CD4-positive, alpha-beta T cell treated with Interleukin-2 at 100 ng/mL for 4 hours (primary cell): Measurements from ENCODE around the gene FAM53B.
A peak's percentile ranks its signal among the peaks of the same experiment; 100 is the strongest.
"Not testable (repeated sequence)": the region's sequence is repeated elsewhere in the genome, so short reads cannot be mapped to it uniquely, and the experiment has no call there.

Source experiments
- DNase-seq: peaks from one replicate; pipeline ENCODE4 v3.0.0-alpha.2; 2020; ENCODE audit warnings: low spot score

FAM53B gene, protein sequence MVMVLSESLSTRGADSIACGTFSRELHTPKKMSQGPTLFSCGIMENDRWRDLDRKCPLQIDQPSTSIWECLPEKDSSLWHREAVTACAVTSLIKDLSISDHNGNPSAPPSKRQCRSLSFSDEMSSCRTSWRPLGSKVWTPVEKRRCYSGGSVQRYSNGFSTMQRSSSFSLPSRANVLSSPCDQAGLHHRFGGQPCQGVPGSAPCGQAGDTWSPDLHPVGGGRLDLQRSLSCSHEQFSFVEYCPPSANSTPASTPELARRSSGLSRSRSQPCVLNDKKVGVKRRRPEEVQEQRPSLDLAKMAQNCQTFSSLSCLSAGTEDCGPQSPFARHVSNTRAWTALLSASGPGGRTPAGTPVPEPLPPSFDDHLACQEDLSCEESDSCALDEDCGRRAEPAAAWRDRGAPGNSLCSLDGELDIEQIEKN

GRCh38 chr10:124744102-124745050 is at the start of gene FAM53B:
Gene FAM53B, minus strand, starts transcription at chr10:124744378. Its CDS starts 37,665 bp downstream, at chr10:124706713.
- DNase-seq = peak; percentile 78

DNA sequence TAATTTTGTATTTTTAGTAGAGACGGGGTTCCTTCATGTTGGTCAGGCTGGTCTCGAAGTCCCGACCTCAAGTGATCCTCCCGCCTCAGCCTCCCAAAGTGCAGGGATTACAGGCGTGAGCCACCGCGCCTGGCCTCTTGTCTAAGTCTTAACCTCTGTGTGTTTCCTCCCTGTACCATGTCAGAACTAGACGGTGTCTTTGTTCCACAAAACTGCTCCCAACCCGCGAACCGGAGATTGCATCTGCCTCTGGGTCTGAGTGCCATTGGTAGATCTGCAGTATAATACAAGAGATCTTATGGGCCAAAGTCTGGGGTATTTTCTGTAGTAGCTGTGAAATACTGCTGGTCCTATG is 48.8 kb upstream of the FAM53B start:
- DNase-seq = no peak

GRCh38 chr10:124791547-124792348 is 47.6 kb upstream of the FAM53B start, which contains the start of gene EEF1AKMT2:
Gene EEF1AKMT2, minus strand, starts transcription at chr10:124791887. Its CDS starts 54 bp downstream, at chr10:124791833.
- DNase-seq = peak; percentile 84

DNA sequence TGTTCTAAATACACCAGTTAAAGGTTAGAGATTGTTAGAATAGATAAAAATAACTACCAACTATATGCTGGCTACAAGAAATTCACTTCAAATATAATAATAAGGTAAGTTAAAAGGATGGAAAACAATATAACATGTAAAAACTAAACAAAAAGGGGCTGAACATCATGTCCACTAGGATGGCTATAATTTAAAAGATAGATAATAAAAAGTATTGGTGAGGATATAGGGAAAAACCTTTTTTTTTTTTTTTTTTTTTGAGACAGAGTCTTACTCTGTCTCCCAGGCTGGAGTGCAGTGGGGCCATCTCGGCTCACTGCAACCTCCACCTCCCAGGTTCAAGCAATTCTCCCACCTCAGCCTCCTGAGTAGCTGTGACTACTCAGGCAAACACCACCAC is 38.7 kb upstream of the FAM53B start:
- not testable (repeated sequence) for DNase-seq

DNA sequence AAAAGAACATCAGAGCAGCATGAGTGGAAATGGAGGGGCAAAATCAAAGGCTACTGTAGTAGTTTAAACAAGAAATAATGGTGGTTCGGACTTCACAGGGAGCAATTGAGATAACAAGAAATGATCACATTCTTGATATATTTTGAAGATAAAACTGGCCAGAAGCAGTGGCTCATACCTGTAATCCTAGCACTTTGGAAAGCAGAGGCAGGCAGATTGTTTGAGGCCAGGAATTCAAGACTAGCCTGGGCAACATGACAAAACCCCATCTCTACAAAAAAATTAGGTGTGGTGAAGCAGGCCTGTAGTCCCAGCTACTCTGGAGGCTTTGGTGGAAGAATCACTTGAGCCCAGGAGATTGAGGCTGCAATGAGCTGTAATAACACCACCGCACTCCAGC is 24.6 kb upstream of the FAM53B start:
- DNase-seq = no peak

- DNase-seq = no peak
Measured at GRCh38 chr10:124765256-124765655, 21.1 kb upstream of the FAM53B start.

GRCh38 chr10:124763267-124763666 is 19.1 kb upstream of the FAM53B start:
- DNase-seq = no peak

- DNase-seq = no peak
Measured at GRCh38 chr10:124762281-124762680, 18.1 kb upstream of the FAM53B start.

DNA sequence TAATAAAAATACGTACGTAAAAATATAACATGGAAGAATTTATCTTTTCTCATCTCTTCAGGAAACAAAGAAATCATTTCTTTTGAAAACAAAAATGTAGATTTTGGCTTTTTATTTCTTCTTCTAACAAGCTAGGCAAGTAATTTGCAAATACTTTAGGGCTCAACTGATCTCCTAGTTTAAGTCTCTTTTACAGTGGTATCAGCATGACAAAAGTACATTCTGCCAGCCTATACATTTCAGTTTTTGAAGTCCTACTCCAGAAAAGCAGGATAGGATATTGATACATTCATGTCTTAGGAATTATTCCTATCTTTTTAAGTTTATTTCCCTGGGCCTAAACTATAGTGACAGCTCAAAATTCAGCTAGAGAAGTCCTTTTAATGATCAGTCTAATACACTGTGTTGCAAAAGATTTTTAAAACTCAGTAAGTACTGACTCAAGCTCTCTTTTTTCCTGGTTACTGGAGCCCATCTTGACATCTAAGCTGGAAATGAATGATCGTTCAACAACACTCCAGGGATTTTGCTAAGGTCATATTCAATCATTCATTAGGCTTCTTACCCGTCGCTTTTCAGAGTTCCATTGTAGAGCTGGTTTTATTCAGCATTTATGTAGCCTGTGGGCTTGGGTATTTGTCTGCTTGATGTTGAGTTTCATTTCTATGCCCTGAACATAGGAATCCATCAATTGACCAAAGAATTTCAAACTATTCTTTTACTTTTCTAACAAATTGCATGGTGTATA is 12.2 kb upstream of the FAM53B start:
- DNase-seq = no peak

DNA sequence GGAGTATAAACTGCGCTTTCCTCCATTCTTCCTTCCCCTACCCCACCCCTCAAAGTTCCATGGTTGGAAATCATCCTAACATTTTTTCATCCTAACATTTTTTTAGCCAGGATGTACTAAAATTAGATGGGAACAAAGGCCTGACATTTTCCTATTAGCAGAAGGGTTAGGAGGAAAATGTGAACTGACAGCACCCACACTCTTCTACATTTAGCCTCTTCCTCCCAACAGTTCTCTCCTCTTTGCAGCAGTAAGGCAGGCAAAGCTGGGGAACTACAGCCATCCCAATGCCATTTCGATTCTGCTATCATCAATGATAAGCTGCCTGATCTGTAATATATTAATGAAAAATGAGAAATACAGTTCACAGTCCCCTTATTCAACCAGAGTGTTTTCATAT is 11.4 kb upstream of the FAM53B start:
- DNase-seq = no peak

DNA sequence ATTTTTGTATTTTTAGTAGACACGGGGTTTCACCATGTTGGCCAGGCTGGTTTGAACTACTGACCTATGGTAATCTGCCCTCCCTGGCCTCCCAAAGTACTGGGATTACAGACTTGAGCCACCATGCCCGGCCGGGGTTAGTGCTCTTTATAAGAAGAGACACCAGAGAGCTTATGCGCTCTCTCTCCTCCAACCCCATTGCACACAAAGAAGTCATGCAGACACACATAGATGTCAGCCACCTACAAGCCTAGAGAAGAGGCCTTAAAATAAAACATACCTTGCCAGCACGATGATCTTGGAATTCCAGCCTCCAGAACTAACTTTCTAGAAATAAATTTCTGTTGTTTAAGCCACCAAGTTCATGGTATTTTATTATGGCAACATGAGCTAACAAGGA is 10.0 kb upstream of the FAM53B start:
- no peak for DNase-seq

DNA sequence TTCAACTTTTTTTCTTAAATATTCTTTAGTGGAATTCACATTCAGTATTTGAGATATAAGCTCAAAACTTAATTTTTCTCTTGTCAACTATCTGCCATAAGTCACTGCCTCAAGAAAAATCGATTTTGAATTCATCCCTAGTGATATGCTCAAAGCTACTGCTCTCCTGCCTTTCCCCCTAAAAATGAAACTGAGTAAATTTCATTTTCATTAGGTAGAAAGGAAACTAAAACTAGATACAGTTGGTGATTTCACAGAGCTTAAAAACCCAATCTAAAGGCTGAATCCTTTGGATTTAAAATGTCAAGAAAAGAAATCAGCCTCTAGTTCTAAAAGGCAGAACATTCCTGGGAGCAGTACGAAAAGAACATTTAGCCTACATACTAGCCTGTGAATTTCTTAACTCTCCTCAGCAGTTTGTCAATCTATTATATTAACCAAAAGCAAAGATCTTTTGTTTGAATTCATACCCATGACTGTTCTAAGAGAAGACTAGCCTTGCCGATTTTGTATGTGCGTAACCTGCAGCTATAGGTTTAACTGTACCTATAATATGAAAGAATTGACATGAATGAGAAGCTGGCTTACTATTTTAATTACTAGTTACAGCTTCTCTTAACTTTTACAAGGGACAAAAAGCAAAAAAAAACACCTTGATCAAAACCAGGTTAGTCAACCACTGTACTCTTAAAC is 4.9 kb upstream of the FAM53B start:
- DNase-seq = no peak

DNA sequence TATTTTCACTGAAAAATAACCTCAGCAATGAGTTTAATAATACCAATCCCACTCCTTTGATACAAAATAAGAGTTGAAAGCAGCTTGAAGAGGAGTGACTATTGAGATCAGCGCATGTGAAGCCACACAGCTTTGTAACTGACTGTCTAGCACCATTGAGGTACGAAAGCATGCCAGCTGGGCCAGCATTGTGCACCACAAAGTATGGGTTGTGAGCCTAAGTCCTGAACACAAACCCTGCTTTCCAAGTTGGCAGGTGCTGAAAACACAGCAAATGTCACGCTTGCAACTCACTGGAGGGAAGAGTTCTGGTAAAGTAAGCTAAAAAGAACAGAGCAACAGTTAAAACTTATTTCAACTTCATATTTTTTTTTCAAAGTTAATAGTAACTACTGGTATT is 4.0 kb upstream of the FAM53B start:
- no peak for DNase-seq

- no peak for DNase-seq
Measured at GRCh38 chr10:124747745-124748144, 3.6 kb upstream of the FAM53B start.

DNA sequence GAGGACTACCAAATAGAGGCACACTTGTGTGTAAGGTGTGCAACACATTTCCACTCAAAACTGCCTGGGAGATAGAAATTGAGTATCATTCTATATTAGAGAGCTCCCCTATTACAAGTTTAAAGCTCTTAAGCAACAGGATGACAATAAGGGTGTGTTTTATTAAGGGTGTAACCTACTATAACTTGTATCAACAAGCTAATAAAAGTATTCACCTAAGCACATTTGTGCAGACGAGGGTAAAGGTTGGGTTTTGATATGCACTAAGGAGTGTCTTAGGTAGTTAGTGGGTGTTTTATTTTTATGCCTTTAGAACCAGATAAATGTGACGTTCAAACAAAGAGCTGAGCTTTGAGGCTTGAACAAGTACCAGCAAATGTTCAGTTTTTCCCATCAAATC is 2.8 kb upstream of the FAM53B start:
- DNase-seq = no peak

- not testable (repeated sequence) for DNase-seq
Measured at GRCh38 chr10:124746447-124746846, 2.3 kb upstream of the FAM53B start.

- peak; percentile 77 for DNase-seq
Measured at GRCh38 chr10:124745673-124746072, 1.5 kb upstream of the FAM53B start.

DNA sequence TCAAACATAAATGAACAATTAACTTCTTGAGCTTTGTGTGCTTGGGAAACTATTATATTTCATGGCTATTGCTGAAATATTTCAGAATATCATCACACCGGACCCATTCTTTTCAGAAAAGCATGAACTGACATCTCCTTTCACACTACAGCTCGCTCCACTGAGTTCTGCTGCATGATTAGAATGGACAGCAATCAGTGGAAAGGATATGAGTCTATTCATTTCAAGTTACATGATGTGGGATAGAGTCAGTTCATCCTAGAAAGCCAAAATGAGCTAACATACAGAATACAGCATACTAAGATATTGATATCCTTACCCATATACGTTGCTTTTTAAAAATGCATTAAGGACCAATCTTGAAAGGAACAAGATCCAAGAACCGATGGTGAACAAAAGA is 1.1 kb upstream of the FAM53B start:
- DNase-seq = no peak

DNA sequence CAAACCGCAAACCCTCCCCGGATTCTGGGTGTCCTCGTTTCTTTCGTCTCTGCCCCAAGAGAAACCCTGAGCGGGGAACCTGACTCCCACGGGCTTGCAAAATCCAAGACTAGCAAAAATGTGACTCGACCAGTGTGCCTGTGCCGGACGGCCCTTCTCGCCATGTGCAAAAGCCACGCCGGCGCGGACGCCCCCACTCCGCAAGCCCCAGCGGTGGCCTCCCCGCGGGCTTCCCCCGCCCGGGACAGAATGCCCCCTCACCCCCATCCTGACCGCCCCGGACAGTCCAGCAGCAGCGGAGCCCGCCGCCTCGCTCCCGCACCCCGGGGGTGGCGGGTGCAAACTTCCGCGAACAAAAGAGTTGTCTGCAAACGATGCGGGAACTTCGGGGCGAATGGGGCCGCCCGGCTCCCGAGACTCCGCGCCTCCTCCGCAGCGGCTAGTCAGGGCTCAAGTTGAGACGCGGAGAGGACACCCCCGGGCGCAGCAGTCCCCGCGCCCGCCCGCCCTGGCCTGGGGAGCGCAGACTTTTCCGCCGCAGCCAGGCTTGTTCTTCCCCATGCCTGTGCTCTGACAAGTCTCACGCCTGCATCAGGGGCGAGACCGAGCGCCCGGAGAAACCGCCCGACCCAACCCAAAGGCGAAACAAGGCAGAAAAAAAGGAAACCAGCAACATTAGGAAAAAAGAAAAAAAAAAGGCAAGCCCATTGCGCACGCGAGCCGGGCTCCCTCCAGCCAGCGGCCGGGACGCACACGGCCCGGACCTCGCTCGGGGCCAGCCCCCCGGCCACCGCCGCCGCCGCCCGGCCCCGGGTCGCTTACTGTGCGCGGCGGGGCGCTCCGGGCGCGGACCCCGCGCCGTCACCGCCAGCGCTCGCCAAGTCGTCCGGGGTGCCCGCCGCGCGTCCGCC is 732 bp downstream of the FAM53B start:
- peak; percentile 24 for DNase-seq
